Liver (tissue), 3 donors: Measurements from ENCODE around the gene MROH8.

Source experiments
- ATF3 ChIP-seq: IDR thresholded peaks from 2 replicates; pipeline ENCODE4 v1.6.1; 2016; ENCODE audit warnings: antibody characterized with exemption
- CTCF ChIP-seq: fragments of 150-350 bp; IDR thresholded peaks from 2 replicates; pipeline ENCODE4 v1.5.1; 2017; ENCODE audit warnings: improper control_type of control experiment, low read depth, low read length; ENCODE audit not compliant: missing input control
- EGR1 ChIP-seq, 2 donors: IDR thresholded peaks; 2 replicates each; pipeline ENCODE4 v1.6.1; 2016 to 2018; ENCODE audit warnings: antibody characterized with exemption in 2 of 2, low read depth in 2 of 2
- FOXA2 ChIP-seq: IDR thresholded peaks from 2 replicates; pipeline ENCODE4 v1.6.1; 2016; ENCODE audit warnings: antibody characterized with exemption
- JUND ChIP-seq, 2 donors: IDR thresholded peaks; 2 replicates each; pipeline ENCODE4 v1.6.1; 2016; ENCODE audit warnings: antibody characterized with exemption in 2 of 2
- MAX ChIP-seq: IDR thresholded peaks from 2 replicates; pipeline ENCODE4 v1.6.1; 2016; ENCODE audit warnings: antibody characterized with exemption
- NR2F2 ChIP-seq: IDR thresholded peaks from 2 replicates; pipeline ENCODE4 v1.6.1; 2016; ENCODE audit warnings: antibody characterized with exemption
- REST ChIP-seq: IDR thresholded peaks from 2 replicates; pipeline ENCODE4 v1.6.1; 2016; ENCODE audit warnings: antibody characterized with exemption, mild to moderate bottlenecking
- TAF1 ChIP-seq: conservative IDR thresholded peaks from 2 replicates; pipeline ENCODE4 v1.6.1; 2016; ENCODE audit warnings: antibody characterized with exemption, mild to moderate bottlenecking
- YY1 ChIP-seq: IDR thresholded peaks from 2 replicates; pipeline ENCODE4 v1.6.1; 2016; ENCODE audit warnings: antibody characterized with exemption, mild to moderate bottlenecking
- ZBTB33 ChIP-seq: IDR thresholded peaks from 2 replicates; pipeline ENCODE4 v1.6.1; 2016; ENCODE audit warnings: antibody characterized with exemption
- donor health status: healthy.
- donor health status: healthy.

GRCh38 chr20:37131486-37131885 is 47.9 kb downstream of the MROH8 start:
- TF ChIP-seq CTCF (no peak), FOXA2 (no peak), ATF3 (no peak), YY1 (no peak), ZBTB33 (no peak), EGR1 (IDR thresholded peaks at IDR 0.05; ENCODE audit: low read depth in 2 of 2) (no peak), TAF1 (no peak), REST (no peak), JUND (IDR thresholded peaks at IDR 0.05) (no peak), MAX (no peak), NR2F2 (no peak)
